Activated CD8-positive, alpha-beta memory T cell treated with anti-CD3 and anti-CD28 coated beads, Interleukin-2, amount 50 U/mL, for 48 hours (primary cell): ENCODE results near the gene TFDP1.

Experiments used
- DNase-seq: peaks from one replicate; pipeline ENCODE4 v3.0.0-alpha.2; 2020

TFDP1 gene

GRCh38 chr13:113669231-113669754 is 84.7 kb downstream of the TFDP1 start:
- no peak for DNase-seq

- DNase-seq = no peak
Measured at GRCh38 chr13:113669755-113670341, 85.3 kb downstream of the TFDP1 start.

- DNase-seq = no peak
Measured at GRCh38 chr13:113670541-113670940, 86.0 kb downstream of the TFDP1 start.

- no peak for DNase-seq
Measured at GRCh38 chr13:113671066-113672001, 86.8 kb downstream of the TFDP1 start.

GRCh38 chr13:113672002-113672651 is 87.6 kb downstream of the TFDP1 start:
- no peak for DNase-seq
